Measurements from ENCODE around the gene ITGB4.

Gene ITGB4

GRCh38 chr17:75683583-75683982 is 37.7 kb upstream of the ITGB4 start:
- TF ChIP-seq CTCF (IDR thresholded peaks at IDR 0.05), result no peak

GRCh38 chr17:75684249-75684648 is 37.0 kb upstream of the ITGB4 start:
- TF ChIP-seq CTCF (IDR thresholded peaks at IDR 0.05), result no peak

GRCh38 chr17:75684924-75685323 is 36.3 kb upstream of the ITGB4 start:
- no peak for TF ChIP-seq CTCF (IDR thresholded peaks at IDR 0.05)

- no peak for TF ChIP-seq CTCF (IDR thresholded peaks at IDR 0.05)
These were observed 35.8 kb upstream of the ITGB4 start for GRCh38 chr17:75685499-75685898.

- TF ChIP-seq CTCF (IDR thresholded peaks at IDR 0.05), result no peak
These were observed 32.9 kb upstream of the ITGB4 start for GRCh38 chr17:75688209-75688825.

- no peak for TF ChIP-seq CTCF (IDR thresholded peaks at IDR 0.05)
These were observed 31.8 kb upstream of the ITGB4 start for GRCh38 chr17:75689441-75689873.

- TF ChIP-seq CTCF (IDR thresholded peaks at IDR 0.05), result no peak
These were observed 29.9 kb upstream of the ITGB4 start for GRCh38 chr17:75691371-75691791.

All from LNCAP (cell line).